Activated T-cell treated with anti-CD3 and anti-CD28 coated beads, Interleukin-2, amount 50 U/mL, for 72 hours (primary cell): ENCODE data around the gene SSRP1. TPM values are rescaled to one million over a fixed set of nuclear protein-coding genes. Genes with fewer than 3 reads are reported as not detected.
A peak's percentile ranks its signal among the peaks of the same experiment; 100 is the strongest.

Experiments
- ATAC-seq, 2 donors: fragments of 150-1000 bp; cut with Tn5 transposase; replicated peaks in 1 of 2; 2 replicates each; pipeline ENCODE4 v1.10.0; 2021; ENCODE audit warnings: moderate library complexity in 2 of 2, mild to moderate bottlenecking in 1 of 2
- DNase-seq, 2 donors: peaks; one replicate each; pipeline ENCODE4 v3.0.0; 2021 to 2022; ENCODE audit warnings: mixed read lengths in 1 of 2
- H3K27ac Mint-ChIP-seq: one replicate; pipeline ENCODE4 v1.8.0; 2022; ENCODE audit warnings: mild to moderate bottlenecking, moderate library complexity, mixed read lengths
- H3K27me3 Mint-ChIP-seq: one replicate; pipeline ENCODE4 v1.8.0; 2022; ENCODE audit warnings: low read depth, mixed read lengths
- H3K36me3 Mint-ChIP-seq, 2 donors: one replicate each; pipeline ENCODE4 v1.8.0; 2022; ENCODE audit warnings: mixed read lengths in 2 of 2, mild to moderate bottlenecking in 1 of 2; ENCODE audit not compliant: insufficient read depth in 2 of 2
- H3K4me1 Mint-ChIP-seq: one replicate; pipeline ENCODE4 v1.8.0; 2022; ENCODE audit warnings: low read depth, mixed read lengths
- H3K4me3 Mint-ChIP-seq, 2 donors: one replicate each; pipeline ENCODE4 v1.8.0; 2022; ENCODE audit warnings: mild to moderate bottlenecking in 2 of 2, mixed read lengths in 2 of 2, moderate library complexity in 2 of 2
- H3K9me3 Mint-ChIP-seq, 2 donors: one replicate each; pipeline ENCODE4 v1.8.0; 2022; ENCODE audit warnings: mixed read lengths in 2 of 2
- total RNA-seq, 2 donors: library from RNA; stranded (reverse); gene quantifications; one replicate each; pipeline ENCODE4 v1.2.3, GENCODE V29; 2022

SSRP1 gene, protein sequence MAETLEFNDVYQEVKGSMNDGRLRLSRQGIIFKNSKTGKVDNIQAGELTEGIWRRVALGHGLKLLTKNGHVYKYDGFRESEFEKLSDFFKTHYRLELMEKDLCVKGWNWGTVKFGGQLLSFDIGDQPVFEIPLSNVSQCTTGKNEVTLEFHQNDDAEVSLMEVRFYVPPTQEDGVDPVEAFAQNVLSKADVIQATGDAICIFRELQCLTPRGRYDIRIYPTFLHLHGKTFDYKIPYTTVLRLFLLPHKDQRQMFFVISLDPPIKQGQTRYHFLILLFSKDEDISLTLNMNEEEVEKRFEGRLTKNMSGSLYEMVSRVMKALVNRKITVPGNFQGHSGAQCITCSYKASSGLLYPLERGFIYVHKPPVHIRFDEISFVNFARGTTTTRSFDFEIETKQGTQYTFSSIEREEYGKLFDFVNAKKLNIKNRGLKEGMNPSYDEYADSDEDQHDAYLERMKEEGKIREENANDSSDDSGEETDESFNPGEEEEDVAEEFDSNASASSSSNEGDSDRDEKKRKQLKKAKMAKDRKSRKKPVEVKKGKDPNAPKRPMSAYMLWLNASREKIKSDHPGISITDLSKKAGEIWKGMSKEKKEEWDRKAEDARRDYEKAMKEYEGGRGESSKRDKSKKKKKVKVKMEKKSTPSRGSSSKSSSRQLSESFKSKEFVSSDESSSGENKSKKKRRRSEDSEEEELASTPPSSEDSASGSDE
- 100 to 1,000 TPM; 213 to 254 TPM for total RNA-seq

DNA sequence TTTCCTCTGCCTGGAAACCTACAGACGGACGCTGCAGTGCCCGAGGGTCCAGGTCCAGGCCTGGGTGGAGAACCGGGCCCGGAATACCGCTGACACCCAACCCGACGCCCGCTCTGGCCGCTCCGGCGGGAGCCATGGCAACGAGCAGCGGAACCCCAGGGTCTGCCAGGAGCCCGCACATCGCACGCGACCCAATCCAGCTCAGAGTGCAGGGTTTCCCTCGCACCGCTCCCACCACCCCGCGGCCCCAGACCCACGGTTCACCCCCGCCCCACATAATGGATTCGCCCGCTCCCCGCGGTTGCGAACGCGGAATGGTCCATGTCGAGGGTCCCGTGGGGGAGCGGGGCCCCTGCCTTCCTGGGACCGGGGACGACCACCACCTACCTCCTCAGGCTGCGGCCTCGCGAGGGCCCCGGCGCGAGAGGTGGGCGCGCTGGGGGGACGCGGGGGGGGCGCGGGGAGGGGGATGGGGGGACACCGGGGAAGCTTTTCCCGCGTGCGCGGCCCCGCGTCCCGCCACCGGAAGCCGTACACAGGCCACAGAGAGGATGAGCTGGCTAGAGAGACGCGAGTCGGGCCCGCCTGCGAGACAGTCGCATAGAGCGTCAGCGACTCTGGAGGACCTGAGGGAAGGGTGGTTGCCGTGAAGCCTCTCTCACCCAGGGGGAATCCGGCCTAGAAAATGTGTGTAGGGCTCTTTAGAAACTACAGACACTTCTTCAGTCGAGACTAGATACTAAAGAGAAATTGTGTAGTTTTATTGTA is at the start of gene SSRP1:
SSRP1 (minus strand) TSS at position 550 of the 768 bp plus-strand sequence. CDS start 771 bp downstream, outside the sequence.
- H3K27me3 Mint-ChIP-seq = peaks cover 3% of the 10 kb centered on the region
- peak within 1 kb of the TSS; percentile 99 for H3K27ac Mint-ChIP-seq
- DNase-seq = peak; percentile 88 to 90
- H3K9me3 Mint-ChIP-seq = no peaks in the 10 kb centered on the region
- H3K4me3 Mint-ChIP-seq = peak within 1 kb of the TSS; percentile 93 to 98
- peak; percentile 99 for ATAC-seq
- H3K36me3 Mint-ChIP-seq = peaks cover 12 to 25% of the 10 kb centered on the region in 2 donors
- H3K4me1 Mint-ChIP-seq = peaks cover 53% of the 10 kb centered on the region

DNA sequence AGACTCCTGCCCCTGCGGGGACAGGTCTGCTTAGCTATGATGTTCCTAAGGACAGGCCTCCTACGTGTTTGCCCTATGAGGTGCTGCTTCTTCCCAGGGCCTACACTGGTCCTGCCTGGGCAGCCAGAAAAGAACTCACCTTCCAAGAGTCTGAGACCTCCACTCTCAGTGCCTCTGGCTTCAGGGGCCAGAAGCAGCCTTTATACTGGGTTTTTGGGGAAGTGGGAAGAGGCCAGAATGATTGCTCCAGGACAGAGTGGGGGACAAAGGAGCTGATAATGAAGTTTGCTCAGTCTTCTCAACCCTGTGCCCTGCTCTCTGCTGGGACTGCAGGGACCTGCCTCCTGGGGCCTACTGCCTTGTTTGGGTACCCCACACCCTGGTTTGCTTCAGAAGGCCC is 45.3 kb upstream of the SSRP1 start, which contains the start of gene PRG3:
PRG3 (minus strand) TSS at position 176 of the 400 bp plus-strand sequence. CDS start 442 bp downstream, outside the sequence.
- Mint-ChIP-seq H3K4me1 (no peaks in the 10 kb centered on the region), H3K9me3 (no peaks in the 10 kb centered on the region), H3K27me3 (peaks cover 25% of the 10 kb centered on the region), H3K36me3 (no peaks in the 10 kb centered on the region), H3K4me3 (no peak within 1 kb of the TSS), H3K27ac (no peak within 1 kb of the TSS)
- no peak for ATAC-seq
- no peak for DNase-seq

DNA sequence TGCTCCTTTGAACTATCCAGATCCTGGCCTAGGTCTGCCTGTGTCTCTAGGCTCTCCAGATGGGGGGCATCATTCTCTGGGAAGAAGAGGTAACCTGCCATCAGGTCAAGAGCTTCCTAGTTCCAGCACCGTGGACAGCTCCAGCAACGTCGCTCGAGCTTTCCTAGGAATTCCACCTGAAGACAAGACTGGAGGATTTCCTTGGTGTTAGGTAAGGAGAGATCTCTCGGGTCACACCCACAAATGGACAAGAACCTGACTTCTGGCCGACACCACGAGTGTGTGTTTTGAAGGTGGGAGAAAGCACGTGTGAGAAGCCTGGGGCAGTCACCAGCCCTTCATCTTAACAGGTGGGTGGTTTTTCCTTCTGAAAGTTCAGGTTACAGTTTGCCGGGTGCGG is 44.0 kb upstream of the SSRP1 start:
- DNase-seq = no peak
- no peak for ATAC-seq
- Mint-ChIP-seq H3K27ac (no peak overlapping the region), H3K4me3 (no peak overlapping the region), H3K27me3 (peaks cover 21% of the 10 kb centered on the region), H3K9me3 (no peaks in the 10 kb centered on the region), H3K4me1 (no peaks in the 10 kb centered on the region), H3K36me3 (no peaks in the 10 kb centered on the region)

DNA sequence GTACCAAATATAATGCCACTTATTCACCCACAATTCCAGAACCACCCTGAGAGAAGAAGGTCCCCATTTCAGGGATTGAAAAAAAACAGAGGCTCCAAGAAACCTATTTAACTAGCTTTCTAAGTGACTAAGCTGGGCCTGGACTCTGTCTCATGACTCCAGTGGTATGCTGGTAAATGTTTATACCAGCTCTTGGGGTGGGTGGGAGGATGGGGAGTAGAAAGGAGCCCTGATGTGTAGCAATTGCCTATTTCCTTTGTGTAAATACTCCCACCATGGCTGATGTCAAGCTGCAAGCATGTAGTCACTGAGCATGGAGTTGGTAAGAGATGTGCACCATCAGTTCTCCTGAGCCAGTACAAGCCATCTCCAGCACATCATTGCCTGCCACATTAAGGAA is 42.5 kb upstream of the SSRP1 start:
- Mint-ChIP-seq H3K27ac (no peak overlapping the region), H3K27me3 (peaks cover 21% of the 10 kb centered on the region), H3K36me3 (no peaks in the 10 kb centered on the region), H3K9me3 (no peaks in the 10 kb centered on the region), H3K4me1 (no peaks in the 10 kb centered on the region), H3K4me3 (no peak overlapping the region)
- DNase-seq = no peak
- ATAC-seq = no peak

DNA sequence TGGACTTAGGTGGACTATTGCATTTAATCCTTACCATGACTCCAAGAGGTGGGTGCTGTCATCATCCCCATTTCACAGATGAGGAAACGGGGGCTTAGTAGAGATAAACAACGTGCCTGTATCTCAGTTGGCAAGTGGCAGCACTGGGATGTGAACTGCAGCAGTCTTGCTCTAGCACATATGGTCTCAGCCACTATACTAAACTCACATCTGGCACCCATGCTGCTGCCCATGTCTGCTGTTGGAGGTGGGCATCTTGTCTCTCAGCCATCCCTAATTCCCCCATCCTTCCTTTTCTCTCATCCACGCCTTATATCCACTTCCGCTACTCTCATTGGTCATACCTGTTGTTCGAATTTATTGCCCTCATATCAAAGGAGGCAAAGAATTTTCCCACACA is 41.4 kb upstream of the SSRP1 start:
- no peak for ATAC-seq
- Mint-ChIP-seq H3K4me3 (no peak overlapping the region), H3K27me3 (peaks cover 21% of the 10 kb centered on the region), H3K4me1 (no peaks in the 10 kb centered on the region), H3K36me3 (no peaks in the 10 kb centered on the region), H3K27ac (no peak overlapping the region), H3K9me3 (no peaks in the 10 kb centered on the region)
- no peak for DNase-seq

DNA sequence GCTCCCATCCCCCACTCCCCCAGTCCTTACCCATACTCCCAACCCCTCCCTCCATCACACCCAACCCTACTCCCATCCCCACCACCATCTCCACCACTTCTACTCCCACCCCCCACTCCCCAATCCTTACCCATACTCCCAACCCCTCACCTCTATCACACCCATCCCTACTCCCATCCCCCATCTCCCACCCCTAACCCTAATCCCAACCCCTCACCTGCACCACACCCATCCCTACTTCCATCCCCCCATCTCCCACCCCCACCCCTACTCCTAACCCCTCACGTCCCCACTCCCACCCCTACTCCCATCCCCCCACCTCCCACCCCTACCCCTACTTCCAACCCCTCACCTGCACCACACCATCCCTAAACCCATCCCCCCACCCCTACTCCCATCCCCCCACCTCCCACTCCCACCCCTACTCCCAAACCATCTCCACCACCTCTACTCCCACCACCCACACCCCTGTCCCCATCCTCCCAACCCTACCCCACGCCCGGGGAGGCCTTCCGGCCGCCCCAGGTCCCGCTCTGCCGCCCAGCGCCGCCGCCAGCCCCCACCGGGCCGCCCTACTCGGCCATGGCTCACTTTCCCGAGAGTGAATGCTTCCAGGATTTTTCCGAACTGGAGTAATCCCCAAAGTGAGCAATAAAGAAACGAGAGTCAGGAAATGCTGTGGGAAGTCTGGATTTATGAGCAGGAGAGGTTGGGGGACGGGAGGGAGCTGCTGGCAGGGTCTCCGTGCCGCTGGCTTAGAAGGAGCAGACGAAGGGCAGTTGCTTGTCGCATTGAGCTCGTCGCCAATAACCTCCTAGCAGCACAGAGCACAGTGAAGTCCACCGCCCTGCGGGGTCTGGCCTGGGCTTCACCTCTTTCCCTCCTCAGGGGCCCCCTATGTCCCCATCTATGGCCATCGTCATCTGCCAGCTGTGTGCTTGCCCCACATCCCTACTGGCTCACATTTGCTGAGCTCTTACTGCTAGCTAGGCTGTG is 40.7 kb upstream of the SSRP1 start:
- Mint-ChIP-seq H3K4me3 (no peak overlapping the region), H3K4me1 (no peaks in the 10 kb centered on the region), H3K27ac (no peak overlapping the region), H3K9me3 (no peaks in the 10 kb centered on the region), H3K36me3 (no peaks in the 10 kb centered on the region), H3K27me3 (peaks cover 21% of the 10 kb centered on the region)
- DNase-seq = no peak
- ATAC-seq = no peak

DNA sequence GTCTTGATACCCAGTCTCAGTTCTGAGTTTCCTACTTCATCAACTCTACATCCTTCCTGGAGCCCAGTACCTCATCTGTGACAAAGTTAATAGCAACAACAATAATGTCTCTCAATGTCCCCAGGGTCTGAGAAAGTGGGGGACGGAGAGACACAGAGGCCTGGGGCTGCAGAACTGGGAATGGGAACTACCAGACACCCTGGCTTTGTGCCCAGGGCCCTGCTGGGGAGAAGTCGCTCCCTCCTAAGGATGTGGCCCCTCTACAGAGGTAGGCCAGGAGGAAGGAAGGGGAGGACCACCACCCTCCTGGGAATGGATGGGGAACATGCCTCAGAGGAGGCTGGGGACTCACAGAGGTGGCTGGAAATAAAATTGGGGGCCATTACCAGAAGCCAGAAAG is 39.8 kb upstream of the SSRP1 start:
- Mint-ChIP-seq H3K36me3 (no peaks in the 10 kb centered on the region), H3K4me1 (no peaks in the 10 kb centered on the region), H3K27me3 (peaks cover 19% of the 10 kb centered on the region), H3K27ac (no peak overlapping the region), H3K4me3 (no peak overlapping the region), H3K9me3 (no peaks in the 10 kb centered on the region)
- no peak for DNase-seq
- no peak for ATAC-seq

DNA sequence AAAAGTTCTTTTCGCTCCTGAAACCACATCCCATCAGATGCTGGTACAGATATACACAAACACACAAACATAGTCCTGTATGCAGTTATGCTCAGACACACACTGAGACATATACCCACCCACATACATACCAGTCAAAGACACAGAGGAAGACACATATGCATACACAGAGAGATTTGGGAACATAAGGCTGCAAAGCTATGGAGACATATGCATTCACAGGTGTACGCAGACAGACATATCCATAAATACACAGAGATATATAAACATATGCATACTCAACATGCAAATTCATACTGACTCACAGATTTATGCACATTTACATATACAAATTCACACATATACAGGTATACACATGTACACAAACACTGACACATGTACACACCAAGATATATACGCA is 39.3 kb upstream of the SSRP1 start:
- Mint-ChIP-seq H3K4me3 (no peak overlapping the region), H3K27ac (no peak overlapping the region), H3K4me1 (no peaks in the 10 kb centered on the region), H3K27me3 (peaks cover 15% of the 10 kb centered on the region), H3K9me3 (no peaks in the 10 kb centered on the region), H3K36me3 (no peaks in the 10 kb centered on the region)
- no peak for DNase-seq
- ATAC-seq = no peak

DNA sequence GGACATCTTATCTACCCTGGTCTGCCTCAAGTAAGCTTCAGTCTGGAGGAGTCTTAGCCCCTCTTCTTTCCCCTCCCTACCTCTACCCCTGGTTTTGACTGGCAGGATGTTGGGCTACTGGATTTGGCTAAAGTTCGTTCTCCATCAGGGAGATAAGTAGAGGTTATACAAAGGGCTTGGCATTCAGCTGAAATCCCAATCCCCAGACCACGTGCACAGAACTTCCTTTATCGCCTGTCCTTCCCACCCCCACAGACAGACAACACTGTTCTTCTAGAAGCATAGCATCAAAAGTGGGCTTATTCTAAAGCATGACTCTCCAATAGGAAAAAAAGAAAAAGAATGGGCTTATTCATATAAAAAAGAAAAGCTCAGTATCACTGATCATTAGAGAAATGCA is 37.5 kb upstream of the SSRP1 start:
- Mint-ChIP-seq H3K36me3 (no peaks in the 10 kb centered on the region), H3K27ac (no peak overlapping the region), H3K4me3 (no peak overlapping the region), H3K27me3 (peaks cover 9% of the 10 kb centered on the region), H3K9me3 (no peaks in the 10 kb centered on the region), H3K4me1 (no peaks in the 10 kb centered on the region)
- ATAC-seq (no peak), DNase-seq (no peak)

DNA sequence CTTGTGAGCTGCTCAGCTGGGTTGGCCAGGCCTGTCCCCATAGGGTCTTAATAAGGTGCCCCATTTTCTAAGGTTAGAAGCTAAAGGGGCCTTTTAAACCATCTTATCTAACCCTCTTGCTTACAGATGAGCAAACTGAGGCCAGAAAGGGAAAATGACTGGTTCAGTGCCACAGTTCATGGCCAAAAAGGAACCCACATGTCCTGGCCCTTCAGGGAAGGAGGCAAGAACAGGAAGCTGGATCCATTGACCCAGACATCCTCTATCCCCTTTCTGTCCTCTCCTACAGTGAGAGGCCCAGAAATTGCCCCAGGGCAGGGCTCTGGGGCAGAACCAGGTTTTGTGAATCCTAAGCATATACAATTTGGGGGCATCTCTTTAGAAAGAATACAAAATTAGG is 35.2 kb upstream of the SSRP1 start:
- no peak for DNase-seq
- H3K27me3 Mint-ChIP-seq = no peaks in the 10 kb centered on the region
- H3K4me3 Mint-ChIP-seq = no peak overlapping the region
- H3K36me3 Mint-ChIP-seq = no peaks in the 10 kb centered on the region
- no peaks in the 10 kb centered on the region for H3K4me1 Mint-ChIP-seq
- H3K9me3 Mint-ChIP-seq = no peaks in the 10 kb centered on the region
- ATAC-seq = no peak
- no peak overlapping the region for H3K27ac Mint-ChIP-seq

DNA sequence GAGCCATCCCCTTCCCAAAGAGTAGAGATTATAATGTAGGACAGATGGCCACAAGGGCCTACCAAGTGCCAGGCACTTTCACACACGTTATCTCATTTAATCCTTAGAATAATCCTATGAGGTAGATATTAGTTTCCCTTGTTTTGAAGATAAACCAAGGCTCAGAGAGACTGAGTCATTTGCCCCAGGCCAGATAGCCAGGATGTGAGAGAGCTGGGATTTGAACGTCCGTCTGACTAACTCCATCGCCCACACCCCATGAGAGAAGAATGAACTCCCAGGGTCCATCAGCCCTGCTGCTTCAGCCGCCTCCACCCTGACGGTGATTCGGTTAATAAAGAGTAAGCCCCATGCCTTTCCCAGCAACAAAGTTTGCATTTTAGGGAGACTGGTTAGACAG is 34.6 kb upstream of the SSRP1 start:
- Mint-ChIP-seq H3K27ac (no peak overlapping the region), H3K36me3 (no peaks in the 10 kb centered on the region), H3K4me1 (no peaks in the 10 kb centered on the region), H3K4me3 (no peak overlapping the region), H3K9me3 (no peaks in the 10 kb centered on the region), H3K27me3 (no peaks in the 10 kb centered on the region)
- ATAC-seq (no peak), DNase-seq (no peak)

DNA sequence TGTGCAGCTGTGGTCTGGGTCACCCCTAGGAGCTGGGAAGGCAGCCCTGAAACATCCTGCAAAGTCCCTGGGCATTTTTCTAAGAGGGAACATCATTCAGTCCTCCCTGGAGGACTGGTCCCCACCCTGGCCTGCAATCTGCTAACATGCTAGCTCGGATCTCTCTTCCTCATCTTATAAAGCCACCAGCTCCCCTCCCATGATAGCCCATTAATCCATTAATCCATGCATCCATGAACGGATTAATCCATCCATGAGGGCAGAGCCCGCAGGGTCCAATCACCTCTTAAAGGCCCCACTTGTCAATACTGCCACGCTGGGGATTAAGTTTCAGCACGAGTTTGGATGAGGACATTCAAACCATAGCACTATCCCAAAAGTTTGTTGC is 33.1 kb upstream of the SSRP1 start:
- ATAC-seq = no peak
- Mint-ChIP-seq H3K27me3 (no peaks in the 10 kb centered on the region), H3K9me3 (no peaks in the 10 kb centered on the region), H3K4me1 (no peaks in the 10 kb centered on the region), H3K4me3 (no peak overlapping the region), H3K36me3 (no peaks in the 10 kb centered on the region), H3K27ac (no peak overlapping the region)
- DNase-seq = no peak
